Gastroesophageal sphincter (tissue), 4 donors: Measurements from ENCODE around the gene PRR12. TPM values are rescaled to one million over a fixed set of nuclear protein-coding genes. Genes with fewer than 3 reads are reported as not detected.

Experiments
- ATAC-seq: fragments of 150-250 bp; one replicate; pipeline ENCODE4 v1.9.1; 2016; ENCODE audit warnings: mild to moderate bottlenecking, moderate library complexity
- H3K27ac ChIP-seq, 4 donors: fragments of 200-600 bp; sonication (generic) in 3 of 4; 1 replicate in 3 of 4; 2 replicates in 1 of 4; pipeline ENCODE4 v1.5.1; 2016 to 2019
- H3K27me3 ChIP-seq: fragments of 200-600 bp; sonication (generic); one replicate; pipeline ENCODE4 v1.5.1; 2019
- H3K36me3 ChIP-seq, 2 donors: fragments of 200-600 bp; sonication (generic); one replicate each; pipeline ENCODE4 v1.5.1; 2019; ENCODE audit warnings: control low read depth in 1 of 2
- H3K4me1 ChIP-seq, 3 donors: fragments of 200-600 bp; sonication (generic); 1 replicate in 2 of 3; 2 replicates in 1 of 3; pipeline ENCODE4 v1.5.1; 2016 to 2019; ENCODE audit warnings: control low read depth in 2 of 3
- H3K4me3 ChIP-seq, 2 donors: fragments of 200-600 bp; sonication (generic); one replicate each; pipeline ENCODE4 v1.5.1; 2019; ENCODE audit warnings: mild to moderate bottlenecking in 1 of 2, moderate library complexity in 1 of 2
- H3K9me3 ChIP-seq, 3 donors: fragments of 200-600 bp; sonication (generic); one replicate each; pipeline ENCODE4 v1.5.1; 2017 to 2019; ENCODE audit warnings: control low read depth in 2 of 3
- CTCF ChIP-seq, 4 experiments: fragments of 200-600 bp in 2 of 4; fragments of 450-650 bp in 2 of 4; sonication (generic) in 1 of 4; IDR thresholded peaks; one replicate each; pipeline ENCODE4 v1.5.1; 2017 to 2019; ENCODE audit warnings: antibody characterized with exemption in 4 of 4, mild to moderate bottlenecking in 2 of 4, moderate library complexity in 2 of 4
- EP300 ChIP-seq: sonication (generic); formaldehyde crosslinking; IDR thresholded peaks from one replicate; pipeline ENCODE4 v1.6.1; 2017; ENCODE audit warnings: antibody characterized with exemption, mild to moderate bottlenecking
- POLR2A ChIP-seq, 2 donors: fragments of 450-650 bp; IDR thresholded peaks; one replicate each; pipeline ENCODE4 v1.6.1; 2017; ENCODE audit warnings: antibody characterized with exemption in 2 of 2, mild to moderate bottlenecking in 2 of 2, moderate library complexity in 1 of 2
- POLR2AphosphoS5 ChIP-seq: sonication (generic); formaldehyde crosslinking; IDR thresholded peaks from one replicate; pipeline ENCODE4 v1.6.1; 2017; ENCODE audit warnings: antibody characterized with exemption
- WGBS, 2 donors: methylation state at CpG; one replicate each; pipeline ENCODE4 v1.1.5; 2018; ENCODE audit warnings: low coverage in 1 of 2; 5-methylcytosine and 5-hydroxymethylcytosine counted together
- total RNA-seq, 4 donors: library from RNA; depleted of rRNA; stranded (reverse); fragments of >200 nt; gene quantifications; one replicate each; pipeline ENCODE4 v1.1.0, GENCODE V29; 2016

PRR12 gene
- total RNA-seq, 4 donors from 2014 or later, result 9.3 to 24.1 (median 14.8) TPM

GRCh38 chr19:49663224-49663623 is 72.2 kb downstream of the PRR12 start:
- ATAC-seq, result no peak
- Histone ChIP-seq H3K9me3 (no peaks in the 10 kb centered on the region), H3K4me1 (peaks cover 0 to 43% (median 7%) of the 10 kb centered on the region in 3 donors), H3K36me3 (peaks cover 0 to 49% of the 10 kb centered on the region in 2 donors), H3K27ac (peak overlapping the region in 3 of 4 donors; percentile 9 to 93 (median 92)), H3K27me3 (no peaks in the 10 kb centered on the region), H3K4me3 (no peak overlapping the region)
- TF ChIP-seq CTCF (IDR thresholded peaks at IDR 0.05), result no peak
- no peak for TF ChIP-seq POLR2A (IDR thresholded peaks at IDR 0.05)
- TF ChIP-seq POLR2AphosphoS5, result no peak
- TF ChIP-seq EP300, result no peak
- WGBS, 2 donors, result 69 to 86% methylated on average over 3 to 4 of the region's 12 CpGs

GRCh38 chr19:49664171-49665035 is 73.4 kb downstream of the PRR12 start:
- Histone ChIP-seq H3K4me1 (peaks cover 0 to 43% (median 7%) of the 10 kb centered on the region in 3 donors), H3K4me3 (peak overlapping the region; percentile 64 to 79), H3K27ac (peak overlapping the region; percentile 44 to 95 (median 92)), H3K9me3 (no peaks in the 10 kb centered on the region), H3K27me3 (no peaks in the 10 kb centered on the region), H3K36me3 (peaks cover 0 to 44% of the 10 kb centered on the region in 2 donors)
- peak in 3 of 4 experiments; percentile 41 to 50 (median 46) for TF ChIP-seq CTCF (IDR thresholded peaks at IDR 0.05)
- TF ChIP-seq POLR2AphosphoS5, result peak; percentile 59
- TF ChIP-seq EP300, result no peak
- peak in 1 of 2 donors; percentile 36 for TF ChIP-seq POLR2A (IDR thresholded peaks at IDR 0.05)
- peak; percentile 76 for ATAC-seq
- 0 to 1% methylated on average over 13 to 23 of the region's 53 CpGs for WGBS, 2 donors

- Histone ChIP-seq H3K9me3 (no peaks in the 10 kb centered on the region), H3K4me1 (peaks cover 0 to 43% (median 7%) of the 10 kb centered on the region in 3 donors), H3K36me3 (peaks cover 0 to 43% of the 10 kb centered on the region in 2 donors), H3K27ac (peak overlapping the region; percentile 44 to 95 (median 92)), H3K27me3 (no peaks in the 10 kb centered on the region), H3K4me3 (peak overlapping the region; percentile 64 to 79)
- WGBS, 2 donors, result 0% methylated on average over 5 to 7 of the region's 7 CpGs
- no peak for ATAC-seq
- no peak for TF ChIP-seq CTCF (IDR thresholded peaks at IDR 0.05)
These were observed 74.0 kb downstream of the PRR12 start for GRCh38 chr19:49665036-49665350.

GRCh38 chr19:49665351-49666119 is 74.6 kb downstream of the PRR12 start, which contains the start of the genes BCL2L12 and IRF3:
TSS of gene BCL2L12 (plus strand) at chr19:49665933. CDS start at chr19:49666693, 760 bp downstream.
TSS of gene IRF3 (minus strand) at chr19:49665857. CDS start at chr19:49664838, 1,019 bp downstream.
- Histone ChIP-seq H3K4me3 (peak within 1 kb of the TSS; percentile 64 to 79), H3K4me1 (peaks cover 0 to 43% (median 7%) of the 10 kb centered on the region in 3 donors), H3K36me3 (peaks cover 0 to 43% of the 10 kb centered on the region in 2 donors), H3K27ac (peak within 1 kb of the TSS; percentile 44 to 95 (median 92)), H3K27me3 (no peaks in the 10 kb centered on the region), H3K9me3 (no peaks in the 10 kb centered on the region)
- TF ChIP-seq POLR2AphosphoS5, result peak; percentile 56
- peak in 1 of 4 experiments; percentile 24 for TF ChIP-seq CTCF (IDR thresholded peaks at IDR 0.05)
- peak in 1 of 2 donors; percentile 55 for TF ChIP-seq POLR2A (IDR thresholded peaks at IDR 0.05)
- TF ChIP-seq EP300, result no peak
- ATAC-seq, result peak; percentile 94
- WGBS, 2 donors, result 0% methylated on average over 20 to 38 of the region's 50 CpGs
